HCT116 (cell line): ENCODE measurements around the gene AMOT. TPM values are rescaled to one million over a fixed set of nuclear protein-coding genes. Genes with fewer than 3 reads are reported as not detected.

Source experiments
- ATAC-seq: fragments of 200-7000 bp; cut with Tn5 transposase; 2 replicates; pipeline ENCODE4 v1.9.1; 2020; ENCODE audit warnings: mild to moderate bottlenecking, moderate library complexity
- BruUV-seq: library from RNA; stranded (reverse); fragments of 400-500 nt; replicated peaks from 2 replicates; lab custom pipeline; 2021; lab: Mats Ljungman, UMichigan
- CTCF ChIA-PET: fragments of 300-600 bp; sonication (Branson Sonifier 250); formaldehyde crosslinking; loops from one replicate; lab custom pipeline; 2021; ENCODE audit warnings: antibody characterized with exemption; lab: Charles Lee
- POLR2A ChIA-PET: fragments of 300-600, 350-600 bp; sonication (Branson Sonifier 250); formaldehyde crosslinking; loops from one replicate; lab custom pipeline; 2021; ENCODE audit warnings: antibody characterized with exemption; lab: Charles Lee
- RAD21 ChIA-PET, 2 experiments: fragments of 300-600 bp; sonication (Branson Sonifier 250); formaldehyde crosslinking; loops; one replicate each; lab custom pipeline; 2023; ENCODE audit warnings: low total read pairs in 2 of 2; ENCODE audit not compliant: uncharacterized antibody in 2 of 2, unreplicated experiment in 2 of 2, low non-redundant PET in 1 of 2; lab: Charles Lee
- DNase-seq: peaks from one replicate; pipeline ENCODE4 v3.0.0-alpha.2; 2010; ENCODE audit warnings: low read depth, low spot score
- H2AFZ ChIP-seq: fragments of 200-600 bp; shearing (Covaris generic), sonication (generic); 2 replicates; pipeline ENCODE4 v1.6.1; 2017; ENCODE audit warnings: low read depth, mixed run types, mixed read lengths, antibody characterized with exemption, low read length; ENCODE audit not compliant: poor library complexity, severe bottlenecking
- H3K27ac ChIP-seq: 2 replicates; pipeline ENCODE4 v1.5.1; 2012; ENCODE audit warnings: low read depth, low read length
- H3K27me3 ChIP-seq: fragments of 200-600 bp; sonication (generic); 2 replicates; pipeline ENCODE4 v1.6.1; 2016; ENCODE audit warnings: mixed run types, low read length, mixed read lengths; ENCODE audit not compliant: insufficient read depth
- H3K36me3 ChIP-seq, 2 experiments: fragments of 200-500 bp in 1 of 2; fragments of 200-600 bp in 1 of 2; sonication (Bioruptor generic) in 1 of 2; sonication (generic) in 1 of 2; 2 replicates each; pipeline versions ENCODE4 v1.5.1 to v1.6.1; 2014 to 2016; ENCODE audit warnings: low read length in 2 of 2, inconsistent platforms in 1 of 2, mixed read lengths in 1 of 2, mixed run types in 1 of 2; ENCODE audit not compliant: insufficient read depth in 2 of 2, control insufficient read depth in 1 of 2
- H3K4me1 ChIP-seq, 2 experiments: fragments of 200-600 bp in 1 of 2; sonication (generic) in 1 of 2; 2 replicates each; pipeline versions ENCODE4 v1.5.1 to v1.6.1; 2012 to 2017; ENCODE audit warnings: low read length in 2 of 2, inconsistent platforms in 1 of 2, mild to moderate bottlenecking in 1 of 2, mixed read lengths in 1 of 2, mixed run types in 1 of 2, moderate library complexity in 1 of 2; ENCODE audit not compliant: insufficient read depth in 2 of 2, control insufficient read depth in 1 of 2
- H3K4me2 ChIP-seq: fragments of 200-600 bp; sonication (generic); 2 replicates; pipeline ENCODE4 v1.6.1; 2017; ENCODE audit warnings: mixed run types, low read length, mixed read lengths
- H3K4me3 ChIP-seq, 2 experiments: fragments of 200-600 bp in 1 of 2; sonication (generic) in 1 of 2; replicated peaks in 1 of 2; 2 replicates each; pipeline ENCODE4 v1.5.1; 2011 to 2016; ENCODE audit warnings: low read length in 2 of 2, control low read depth in 1 of 2, low read depth in 1 of 2, mild to moderate bottlenecking in 1 of 2, mixed read lengths in 1 of 2, mixed run types in 1 of 2
- H3K79me2 ChIP-seq: fragments of 200-600 bp; sonication (generic); 2 replicates; pipeline ENCODE4 v1.6.1; 2017; ENCODE audit warnings: mild to moderate bottlenecking, mixed run types, low read length, moderate library complexity, mixed read lengths; ENCODE audit not compliant: insufficient read depth
- H3K9ac ChIP-seq: fragments of 200-600 bp; sonication (generic); 2 replicates; pipeline ENCODE4 v1.6.1; 2016; ENCODE audit warnings: low read length, mixed read lengths
- H3K9me2 ChIP-seq: fragments of 200-600 bp; sonication (generic), shearing (Covaris generic); 2 replicates; pipeline ENCODE4 v1.6.1; 2017; ENCODE audit warnings: mixed run types, mild to moderate bottlenecking, moderate library complexity; ENCODE audit not compliant: insufficient read depth
- H3K9me3 ChIP-seq, 2 experiments: fragments of 200-500 bp in 1 of 2; fragments of 200-600 bp in 1 of 2; sonication (Bioruptor generic) in 1 of 2; sonication (generic) in 1 of 2; 2 replicates each; pipeline ENCODE4 v1.6.1; 2014 to 2017; ENCODE audit warnings: low read length in 2 of 2, mixed read lengths in 2 of 2, inconsistent platforms in 1 of 2, low read depth in 1 of 2, mild to moderate bottlenecking in 1 of 2, mixed run types in 1 of 2, moderate library complexity in 1 of 2; ENCODE audit not compliant: control insufficient read depth in 1 of 2, insufficient read depth in 1 of 2
- H4K20me1 ChIP-seq: fragments of 200-600 bp; sonication (generic), shearing (Covaris generic); 2 replicates; pipeline ENCODE4 v1.6.1; 2017; ENCODE audit warnings: mixed run types, mild to moderate bottlenecking, moderate library complexity; ENCODE audit not compliant: insufficient read depth
- ATF3 ChIP-seq: IDR thresholded peaks from 2 replicates; pipeline ENCODE4 v1.6.1; 2012
- CBX3 ChIP-seq: IDR thresholded peaks from 2 replicates; pipeline ENCODE4 v1.6.1; 2012; ENCODE audit warnings: low read depth
- CEBPB ChIP-seq: IDR thresholded peaks from 2 replicates; pipeline ENCODE4 v1.6.1; 2012; ENCODE audit warnings: low read depth
- CTCF ChIP-seq, 3 experiments: fragments of 200-600 bp in 1 of 3; sonication (generic) in 1 of 3; IDR thresholded peaks in 2 of 3; conservative IDR thresholded peaks in 1 of 3; 2 replicates each; pipeline ENCODE4 v1.5.1; 2012 to 2017; ENCODE audit warnings: low read depth in 2 of 3, low read length in 2 of 3, antibody characterized with exemption in 1 of 3, borderline replicate concordance in 1 of 3, control low read depth in 1 of 3, mild to moderate bottlenecking in 1 of 3, mixed read lengths in 1 of 3, mixed run types in 1 of 3, moderate library complexity in 1 of 3; ENCODE audit not compliant: insufficient read depth in 1 of 3
- EGR1 ChIP-seq: IDR thresholded peaks from 2 replicates; pipeline ENCODE4 v1.6.1; 2012; ENCODE audit warnings: low read depth
- ELF1 ChIP-seq: IDR thresholded peaks from 2 replicates; pipeline ENCODE4 v1.6.1; 2012; ENCODE audit warnings: low read depth, borderline replicate concordance
- EZH2phosphoT487 ChIP-seq: fragments of 200-600 bp; IDR thresholded peaks from 2 replicates; pipeline ENCODE4 v1.6.1; 2018; ENCODE audit warnings: antibody characterized with exemption, borderline replicate concordance
- FOSL1 ChIP-seq: IDR thresholded peaks from 2 replicates; pipeline ENCODE4 v1.6.1; 2012; ENCODE audit warnings: low read depth
- MAX ChIP-seq: IDR thresholded peaks from 2 replicates; pipeline ENCODE4 v1.6.1; 2012
- POLR2AphosphoS5 ChIP-seq: IDR thresholded peaks from 2 replicates; pipeline ENCODE4 v1.6.1; 2011; ENCODE audit warnings: mild to moderate bottlenecking, low read depth, low read length, moderate library complexity
- SIN3A ChIP-seq: IDR thresholded peaks from 2 replicates; pipeline ENCODE4 v1.6.1; 2012; ENCODE audit warnings: low read depth
- SP1 ChIP-seq: IDR thresholded peaks from 2 replicates; pipeline ENCODE4 v1.6.1; 2012; ENCODE audit warnings: low read depth
- SRF ChIP-seq: IDR thresholded peaks from 2 replicates; pipeline ENCODE4 v1.6.1; 2012; ENCODE audit warnings: low read depth
- YY1 ChIP-seq: IDR thresholded peaks from 2 replicates; pipeline ENCODE4 v1.6.1; 2011; ENCODE audit warnings: low read length, low read depth, moderate library complexity, mild to moderate bottlenecking; ENCODE audit not compliant: insufficient replicate concordance; ENCODE audit errors: extremely low read depth
- ZBTB33 ChIP-seq: IDR thresholded peaks from 2 replicates; pipeline ENCODE4 v1.6.1; 2011; ENCODE audit warnings: mild to moderate bottlenecking, low read length, moderate library complexity; ENCODE audit not compliant: insufficient replicate concordance; ENCODE audit errors: extremely low read depth
- ZFX ChIP-seq: fragments of 450-650 bp; IDR thresholded peaks from 2 replicates; pipeline ENCODE4 v1.6.1; 2017
- ZNF274 ChIP-seq: fragments of 200-500 bp; sonication (Bioruptor generic); IDR thresholded peaks from 2 replicates; pipeline ENCODE4 v1.6.1; 2014; ENCODE audit warnings: mild to moderate bottlenecking, low read depth, low read length, inconsistent platforms
- intact Hi-C: fragments of 100-400 bp; cut with micrococcal nuclease; formaldehyde crosslinking; loops from 2 replicates; pipeline ENCODE4 v1.10.0; 2022
- total RNA-seq: library from RNA; stranded (reverse); gene quantifications from one replicate; pipeline ENCODE4 v1.2.1, GENCODE V29; 2021; ENCODE audit not compliant: unreplicated experiment
- TF ChIP-seq, protein P1 (sequence below): IDR thresholded peaks from 2 replicates; pipeline ENCODE4 v1.6.1; 2012; ENCODE audit warnings: low read depth

AMOT gene
- total RNA-seq, 1 experiment from 2014 or later: 7.7 TPM

GRCh38 chrX:112757946-112758345, 82.7 kb downstream of the AMOT start:
- Histone ChIP-seq H3K4me2 (no peak overlapping the region), H3K9me3 (no peaks in the 10 kb centered on the region), H3K79me2 (no peaks in the 10 kb centered on the region), H3K27me3 (no peaks in the 10 kb centered on the region), H3K9me2 (no peaks in the 10 kb centered on the region), H3K4me3 (no peak overlapping the region), H3K36me3 (no peaks in the 10 kb centered on the region), H4K20me1 (no peaks in the 10 kb centered on the region)
- DNase-seq: no peak
- POLR2A ChIA-PET: no interaction called here
- intact Hi-C loops: loop anchor here (10.0 kb wide), 1 partner anchor 187 kb away; no protein-coding TSS in a partner anchor
- RAD21 ChIA-PET: no interaction called here
- CTCF ChIA-PET: no interaction called here
- ATAC-seq: no peak
- TF ChIP-seq SRF: no peak
- no peak for TF ChIP-seq CEBPB
- no peak for TF ChIP-seq ELF1
- TF ChIP-seq, protein P1, sequence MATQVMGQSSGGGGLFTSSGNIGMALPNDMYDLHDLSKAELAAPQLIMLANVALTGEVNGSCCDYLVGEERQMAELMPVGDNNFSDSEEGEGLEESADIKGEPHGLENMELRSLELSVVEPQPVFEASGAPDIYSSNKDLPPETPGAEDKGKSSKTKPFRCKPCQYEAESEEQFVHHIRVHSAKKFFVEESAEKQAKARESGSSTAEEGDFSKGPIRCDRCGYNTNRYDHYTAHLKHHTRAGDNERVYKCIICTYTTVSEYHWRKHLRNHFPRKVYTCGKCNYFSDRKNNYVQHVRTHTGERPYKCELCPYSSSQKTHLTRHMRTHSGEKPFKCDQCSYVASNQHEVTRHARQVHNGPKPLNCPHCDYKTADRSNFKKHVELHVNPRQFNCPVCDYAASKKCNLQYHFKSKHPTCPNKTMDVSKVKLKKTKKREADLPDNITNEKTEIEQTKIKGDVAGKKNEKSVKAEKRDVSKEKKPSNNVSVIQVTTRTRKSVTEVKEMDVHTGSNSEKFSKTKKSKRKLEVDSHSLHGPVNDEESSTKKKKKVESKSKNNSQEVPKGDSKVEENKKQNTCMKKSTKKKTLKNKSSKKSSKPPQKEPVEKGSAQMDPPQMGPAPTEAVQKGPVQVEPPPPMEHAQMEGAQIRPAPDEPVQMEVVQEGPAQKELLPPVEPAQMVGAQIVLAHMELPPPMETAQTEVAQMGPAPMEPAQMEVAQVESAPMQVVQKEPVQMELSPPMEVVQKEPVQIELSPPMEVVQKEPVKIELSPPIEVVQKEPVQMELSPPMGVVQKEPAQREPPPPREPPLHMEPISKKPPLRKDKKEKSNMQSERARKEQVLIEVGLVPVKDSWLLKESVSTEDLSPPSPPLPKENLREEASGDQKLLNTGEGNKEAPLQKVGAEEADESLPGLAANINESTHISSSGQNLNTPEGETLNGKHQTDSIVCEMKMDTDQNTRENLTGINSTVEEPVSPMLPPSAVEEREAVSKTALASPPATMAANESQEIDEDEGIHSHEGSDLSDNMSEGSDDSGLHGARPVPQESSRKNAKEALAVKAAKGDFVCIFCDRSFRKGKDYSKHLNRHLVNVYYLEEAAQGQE: no peak
- no peak for TF ChIP-seq YY1
- no peak for TF ChIP-seq ZFX
- TF ChIP-seq MAX: no peak
- no peak for TF ChIP-seq ATF3
- no peak for TF ChIP-seq EZH2phosphoT487
- no peak for TF ChIP-seq ZBTB33
- no peak for TF ChIP-seq CTCF (IDR thresholded peaks at IDR 0.05 in 2 of 3, conservative IDR thresholded peaks at IDR 0.05 in 1 of 3; ENCODE audit: borderline replicate concordance in 1 of 3, insufficient read depth in 1 of 3, low read depth in 2 of 3, low read length in 2 of 3)
- TF ChIP-seq CBX3: no peak
- no peak for TF ChIP-seq SIN3A
- no peak for TF ChIP-seq SP1
- no peak for TF ChIP-seq ZNF274
- TF ChIP-seq FOSL1: no peak
- TF ChIP-seq POLR2AphosphoS5: no peak
- no peak for TF ChIP-seq EGR1
- TF ChIP-seq, all 23 proteins: peak for 0
- Histone ChIP-seq H3K4me1 (no peaks in the 10 kb centered on the region), H3K9ac (no peak overlapping the region), H2AFZ (no peak overlapping the region), H3K27ac (no peak overlapping the region)
- no TSS peak for BruUV-seq
